Right lung (tissue), 5 donors: ENCODE measurements around the gene RASEF. TPM values are rescaled to one million over a fixed set of nuclear protein-coding genes. Genes with fewer than 3 reads are reported as not detected.

Experiments
- DNase-seq, 2 donors: peaks; one replicate each; pipeline ENCODE4 v3.0.0-alpha.2; 2013
- polyA plus RNA-seq, 5 donors: library from polyadenylated mRNA; unstranded; fragments of 120-200 nt; gene quantifications; one replicate each; pipeline versions ENCODE4 v1.2.1 to v1.2.3, GENCODE V29; 2013; ENCODE audit warnings: inconsistent platforms in 1 of 5, low replicate concordance in 1 of 5; ENCODE audit not compliant: insufficient read length in 5 of 5, insufficient read depth in 1 of 5

RASEF gene
- polyA plus RNA-seq, 5 donors, result 7.2 to 9.1 (median 8.5) TPM

DNA sequence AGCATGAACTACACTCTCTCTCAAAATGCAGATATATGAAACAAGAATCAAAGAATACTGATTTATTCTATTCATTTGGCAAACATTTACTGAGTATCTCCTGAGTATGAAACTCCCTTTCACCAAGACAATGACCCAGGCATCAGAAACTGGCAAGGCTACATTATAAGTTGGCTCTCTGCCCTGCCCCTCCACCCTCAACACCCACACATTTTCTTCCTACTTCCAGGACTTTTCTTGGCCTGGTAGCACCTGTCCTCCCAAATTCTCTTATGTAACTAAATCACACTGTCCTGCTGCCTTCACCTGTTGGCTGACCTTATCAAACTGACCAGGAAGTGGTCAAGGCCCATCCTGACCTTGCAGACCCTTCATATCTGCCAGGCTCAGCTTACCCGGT lies 3.5 kb downstream of the RASEF start:
- DNase-seq, result no peak

GRCh38 chr9:83056911-83057310 lies 6.0 kb downstream of the RASEF start:
- DNase-seq, result no peak

GRCh38 chr9:83056174-83056573 lies 6.8 kb downstream of the RASEF start:
- DNase-seq, result no peak

GRCh38 chr9:83047839-83048775 lies 14.8 kb downstream of the RASEF start:
- DNase-seq, result no peak

DNA sequence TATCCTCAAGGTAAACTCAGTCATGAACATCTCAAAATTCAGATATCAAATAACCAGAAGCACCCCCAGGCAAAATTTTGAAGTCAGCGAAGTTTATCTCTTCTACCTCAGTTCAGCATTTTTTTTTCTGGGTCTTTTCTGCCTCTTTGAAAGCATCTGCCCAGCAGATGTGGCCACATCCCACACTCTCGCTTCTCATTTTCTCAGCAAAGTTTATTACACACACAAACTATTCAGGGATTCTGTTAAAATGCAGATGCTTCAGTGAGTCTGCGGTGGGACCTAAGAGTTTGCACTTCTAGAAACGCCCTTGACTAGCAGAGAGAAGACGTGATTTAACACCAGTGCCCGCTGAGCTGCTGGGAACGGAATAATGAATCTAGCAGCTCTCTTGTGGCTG lies 19.3 kb downstream of the RASEF start:
- no peak for DNase-seq

DNA sequence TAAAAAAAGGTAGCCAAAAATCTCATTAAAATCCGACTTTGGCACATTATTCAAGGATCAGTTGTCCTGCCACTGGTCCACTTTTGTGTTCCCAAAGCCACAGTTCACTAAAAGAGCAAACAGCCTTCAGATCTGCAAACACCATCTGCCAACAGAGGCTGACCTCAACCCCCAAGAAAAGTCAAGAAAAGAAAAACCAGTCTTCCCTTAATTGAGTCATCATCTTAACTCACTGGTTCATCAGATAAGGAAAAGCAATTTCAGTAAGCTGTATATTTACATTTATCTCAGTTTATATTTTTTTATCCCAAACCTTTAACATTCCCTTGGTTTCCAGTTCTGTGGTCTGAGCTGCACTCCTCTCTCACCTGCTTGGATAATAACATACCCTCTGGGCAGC lies 21.2 kb downstream of the RASEF start:
- DNase-seq, result no peak

DNA sequence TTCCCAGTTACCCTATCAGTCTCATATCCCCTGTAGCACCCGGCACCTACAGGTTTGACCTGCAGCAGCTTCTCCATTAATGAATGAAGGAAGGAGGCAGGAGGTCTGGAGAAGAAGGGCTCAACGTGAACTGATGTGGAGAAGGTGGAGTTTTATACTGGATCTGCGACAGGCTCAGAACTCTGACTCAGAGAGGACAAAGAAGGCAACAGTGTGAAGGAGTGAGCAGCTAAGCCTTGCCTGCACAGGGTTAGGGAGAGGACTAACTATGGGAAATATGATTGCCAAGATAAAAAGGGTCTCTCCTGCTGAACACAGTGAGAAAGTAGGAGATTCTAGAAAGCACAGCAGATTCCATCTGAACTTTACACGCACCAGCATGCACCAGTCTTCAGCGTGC lies 23.6 kb downstream of the RASEF start:
- no peak for DNase-seq

- no peak for DNase-seq
Observed at GRCh38 chr9:83036043-83036442, 26.9 kb downstream of the RASEF start.

- DNase-seq, result no peak
Observed at GRCh38 chr9:83035143-83035542, 27.8 kb downstream of the RASEF start.

DNA sequence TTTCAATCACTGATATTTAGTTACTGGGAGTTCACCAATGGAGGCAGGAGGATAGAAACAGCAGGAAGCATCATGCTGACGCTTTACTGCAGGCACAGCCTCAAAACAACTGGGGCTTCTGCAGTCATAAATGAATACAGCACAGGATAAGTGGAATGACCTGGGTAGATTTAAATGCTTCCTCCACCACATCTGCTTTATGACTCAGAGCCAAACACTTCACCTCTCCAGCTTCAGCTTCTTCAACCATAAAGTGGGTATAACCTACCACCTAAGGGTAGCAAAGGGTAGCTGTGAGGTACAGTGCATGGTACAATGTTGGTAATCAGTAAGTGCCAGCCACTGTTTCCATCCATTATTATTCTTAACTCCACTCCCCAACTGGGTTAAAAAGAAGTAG lies 28.4 kb downstream of the RASEF start:
- DNase-seq, result no peak

DNA sequence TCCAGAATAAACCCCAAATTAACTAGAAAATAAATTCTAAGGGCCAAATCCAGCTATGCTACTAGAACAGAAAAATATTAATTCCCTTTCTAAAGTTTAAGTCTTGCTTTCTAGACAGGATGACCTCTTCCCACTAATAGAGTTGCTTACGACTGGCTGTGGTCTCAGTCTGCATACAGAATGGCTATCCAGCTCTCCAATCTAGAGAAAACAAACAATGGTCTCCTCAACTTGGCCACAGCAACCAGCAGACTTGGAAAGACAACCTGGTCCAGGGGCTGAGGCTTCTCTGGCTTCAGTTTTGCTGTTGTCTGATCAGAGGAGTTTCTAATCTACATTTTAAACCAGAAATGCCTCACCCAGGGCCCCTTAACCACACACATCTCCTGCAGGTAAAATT lies 28.9 kb downstream of the RASEF start:
- DNase-seq, result no peak

- no peak for DNase-seq
Observed at GRCh38 chr9:83032065-83032625, 30.8 kb downstream of the RASEF start.

DNA sequence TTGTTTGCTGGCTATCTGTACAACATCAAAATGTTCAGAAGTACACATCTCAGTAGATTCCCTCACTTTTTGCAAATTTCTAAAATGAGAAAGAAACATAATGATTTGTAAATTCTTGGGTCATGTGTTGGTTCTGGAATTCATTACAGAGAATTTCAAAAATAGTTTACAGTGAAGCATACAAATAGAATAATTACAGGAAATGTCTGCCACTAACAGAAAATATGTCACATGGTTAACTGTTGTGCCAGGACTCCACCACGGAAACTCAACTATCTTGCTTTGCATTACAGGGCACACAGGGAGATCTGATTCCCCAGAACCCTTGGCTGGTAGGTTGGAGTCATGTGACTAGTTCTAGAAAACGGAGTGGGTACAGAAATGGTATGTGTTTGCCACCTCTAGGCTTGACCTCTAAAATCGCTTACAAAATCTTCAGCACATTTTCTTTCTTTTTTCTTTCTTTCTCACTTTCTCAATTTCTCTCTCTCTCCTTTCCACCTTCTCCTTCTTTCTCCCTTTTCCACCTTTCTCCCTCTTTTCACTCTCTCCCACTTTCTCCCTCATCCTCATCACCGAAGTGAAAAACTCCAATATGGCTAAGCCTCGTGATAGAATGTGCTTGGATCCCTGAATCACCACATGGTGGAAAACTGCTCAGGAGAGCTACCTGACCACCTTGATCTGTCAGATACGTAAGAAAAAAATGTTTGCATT lies 32.4 kb downstream of the RASEF start:
- DNase-seq, result no peak

- DNase-seq, result no peak
Observed at GRCh38 chr9:83029531-83030137, 33.3 kb downstream of the RASEF start.

DNA sequence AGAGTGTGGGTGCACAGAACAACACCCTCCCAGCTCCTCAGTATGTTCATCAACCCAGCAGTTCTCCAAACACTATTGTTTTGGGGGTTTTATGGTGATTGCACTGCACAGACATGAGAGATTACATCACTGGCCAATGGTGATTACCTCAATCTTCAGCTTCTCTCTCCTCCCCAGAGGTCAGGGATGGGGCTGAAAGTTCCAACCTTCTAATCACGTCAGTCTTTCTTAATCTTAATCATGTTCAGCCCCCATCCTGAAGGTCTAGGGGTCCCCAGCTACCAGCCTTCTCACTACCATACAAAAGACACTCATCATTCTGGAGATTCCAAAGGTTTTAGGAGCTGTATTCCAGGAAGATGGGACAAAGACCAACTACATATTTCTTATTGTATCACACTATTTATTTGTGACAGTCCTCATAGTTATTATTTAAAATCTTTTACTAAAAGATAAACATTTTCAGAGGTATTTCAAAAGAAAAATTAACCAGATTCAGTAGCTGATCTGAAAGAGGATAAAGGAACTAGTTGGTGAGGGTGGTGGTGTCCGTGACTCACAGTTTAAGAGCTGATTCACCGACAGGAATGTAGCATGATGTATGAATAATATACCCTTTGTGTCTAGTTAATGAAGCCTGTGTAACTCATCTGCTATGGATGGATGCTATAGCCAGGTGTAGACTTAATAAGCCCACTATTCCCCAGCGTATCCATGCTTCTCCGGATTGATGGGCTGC lies 35.6 kb downstream of the RASEF start:
- no peak for DNase-seq

DNA sequence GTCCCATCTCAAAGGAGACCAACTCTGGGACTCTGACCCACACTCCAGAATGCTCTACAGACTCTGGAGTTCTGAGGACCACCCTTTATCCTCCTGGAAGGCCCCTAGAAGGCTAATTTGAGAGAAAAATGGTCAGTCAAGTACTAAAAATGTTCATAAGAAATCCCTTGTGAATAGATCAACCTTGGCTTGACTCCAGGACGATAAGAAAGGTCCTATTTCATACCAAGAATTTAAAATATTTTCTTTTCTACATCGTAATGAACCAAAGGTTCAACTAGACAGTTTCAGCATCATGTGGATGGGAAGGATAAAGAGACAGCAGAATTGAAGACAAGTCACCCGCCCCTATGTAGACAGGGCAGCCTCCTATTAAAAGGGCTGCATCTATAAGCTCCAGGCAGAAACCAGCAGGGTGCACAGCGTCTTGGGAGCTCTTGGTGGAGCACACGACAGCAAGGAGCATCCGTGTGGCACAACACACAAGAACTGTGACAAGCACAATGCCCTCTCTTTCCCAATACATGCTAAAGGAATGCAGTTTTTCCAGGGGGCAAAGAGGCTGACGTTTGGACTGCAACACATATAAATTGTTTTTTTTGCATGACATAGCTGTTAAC lies 38.3 kb downstream of the RASEF start:
- no peak for DNase-seq

DNA sequence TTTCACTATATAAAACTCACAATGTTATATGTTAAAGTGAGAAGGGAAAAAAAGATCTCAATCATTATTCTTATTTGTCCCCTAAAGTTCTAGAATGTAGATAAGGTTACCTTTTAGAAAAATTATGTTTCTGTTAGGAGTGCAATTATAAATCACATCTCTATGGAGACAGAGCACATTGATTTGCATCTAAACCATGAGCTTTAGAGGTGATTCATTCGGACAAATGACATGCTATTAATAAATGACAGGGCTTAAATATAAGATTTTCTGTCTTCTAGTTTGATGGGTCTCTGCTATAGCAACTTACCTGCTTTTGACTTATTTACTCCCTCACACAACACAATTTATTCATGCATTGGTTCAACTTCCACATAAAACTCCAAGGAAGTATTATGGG lies 39.8 kb downstream of the RASEF start:
- DNase-seq, result no peak

GRCh38 chr9:83020864-83021263 lies 42.1 kb downstream of the RASEF start:
- DNase-seq, result no peak

DNA sequence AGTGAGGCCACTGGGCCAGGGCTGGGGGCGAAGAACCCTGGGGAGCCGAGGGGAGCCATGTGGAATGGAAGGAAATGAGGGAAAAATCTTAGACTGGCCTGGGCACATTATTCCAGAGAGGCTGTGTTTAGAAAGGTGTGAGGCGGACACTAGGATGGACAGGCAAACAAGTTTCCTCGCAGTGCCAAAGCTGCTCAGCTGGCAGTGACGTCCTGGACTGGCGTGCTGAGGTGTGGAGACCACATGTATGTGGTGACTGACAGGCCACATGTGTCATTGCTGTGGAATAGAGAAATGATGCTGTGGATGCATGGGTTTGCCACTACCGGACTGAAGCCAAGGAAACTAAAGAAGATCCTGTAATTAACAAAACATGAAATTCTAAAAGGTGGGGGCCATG lies 42.6 kb downstream of the RASEF start:
- no peak for DNase-seq

DNA sequence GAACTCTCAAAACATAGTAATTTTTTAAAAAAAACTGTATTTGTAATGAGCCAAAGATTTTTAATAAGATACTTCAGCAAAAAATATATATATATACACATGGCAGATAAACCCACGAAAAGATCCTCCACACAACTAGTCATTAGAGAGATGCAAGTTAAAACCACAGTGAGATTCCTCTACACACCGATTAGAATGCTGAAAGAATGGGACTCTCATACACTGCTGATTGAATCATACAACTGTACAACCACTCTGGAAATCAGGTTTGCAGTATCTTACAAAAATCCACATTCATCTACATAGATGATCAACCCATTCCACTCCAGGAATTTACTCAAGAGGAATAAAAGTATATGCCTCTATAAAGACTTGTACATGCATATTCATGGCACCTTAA lies 43.7 kb downstream of the RASEF start:
- no peak for DNase-seq

GRCh38 chr9:83015897-83016296 lies 47.0 kb downstream of the RASEF start:
- DNase-seq, result no peak
